SK-N-MC (cell line): ENCODE measurements around the gene PCNX4.

Experiments
- EZH2 ChIP-seq: fragments of 200-600 bp; sonication (generic); IDR thresholded peaks from one replicate; pipeline ENCODE4 v1.6.1; 2017; ENCODE audit warnings: antibody characterized with exemption
- POLR2AphosphoS5 ChIP-seq: IDR thresholded peaks from 2 replicates; pipeline ENCODE4 v1.6.1; 2012; ENCODE audit warnings: mild to moderate bottlenecking, low read depth, low read length, borderline replicate concordance

DNA sequence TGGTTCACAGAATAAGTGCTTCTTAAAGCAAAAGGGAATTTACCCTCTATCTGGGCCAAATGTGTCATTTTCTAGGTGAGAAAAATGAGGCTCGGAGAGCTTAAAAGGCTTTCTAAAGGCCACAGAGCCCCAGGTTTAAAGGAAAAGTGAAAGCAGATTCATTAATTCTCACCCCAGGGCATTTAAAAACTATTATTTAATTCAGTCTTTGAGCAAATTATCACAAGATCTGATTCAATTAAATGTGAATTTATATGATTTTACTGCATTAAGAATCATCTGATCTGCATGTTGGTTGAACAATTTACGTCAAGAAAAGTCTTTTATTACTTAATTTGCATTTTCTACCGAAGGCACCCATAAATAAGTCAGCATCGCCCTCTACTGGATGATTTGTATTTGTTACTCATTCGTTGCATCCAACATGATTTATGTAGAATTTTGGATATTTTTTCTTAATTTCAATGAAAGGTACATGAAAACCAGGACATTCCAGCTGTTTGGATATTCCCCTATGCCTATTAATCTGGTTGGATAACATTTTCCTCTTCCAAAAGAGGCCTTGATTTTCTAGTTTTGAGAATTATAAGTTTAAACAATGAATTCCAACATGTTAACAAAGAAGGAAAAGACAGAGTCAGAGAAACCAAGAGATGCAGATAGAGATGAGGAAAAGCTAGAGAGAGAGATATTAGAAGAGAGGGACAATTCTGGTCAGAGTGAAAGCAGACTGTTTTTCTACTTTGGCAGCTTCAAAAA lies 92.6 kb downstream of the PCNX4 start:
- TF ChIP-seq EZH2 = no peak
- TF ChIP-seq POLR2AphosphoS5 = no peak
